Activated naive CD8-positive, alpha-beta T cell treated with anti-CD3 and anti-CD28 coated beads, Interleukin-2, amount 50 U/mL, for 16 hours (primary cell): Measurements from ENCODE around the gene ZFYVE26.

Experiments used
- DNase-seq: peaks from one replicate; pipeline ENCODE4 v3.0.0-alpha.2; 2020; ENCODE audit warnings: low read depth, low spot score

ZFYVE26 gene

DNA sequence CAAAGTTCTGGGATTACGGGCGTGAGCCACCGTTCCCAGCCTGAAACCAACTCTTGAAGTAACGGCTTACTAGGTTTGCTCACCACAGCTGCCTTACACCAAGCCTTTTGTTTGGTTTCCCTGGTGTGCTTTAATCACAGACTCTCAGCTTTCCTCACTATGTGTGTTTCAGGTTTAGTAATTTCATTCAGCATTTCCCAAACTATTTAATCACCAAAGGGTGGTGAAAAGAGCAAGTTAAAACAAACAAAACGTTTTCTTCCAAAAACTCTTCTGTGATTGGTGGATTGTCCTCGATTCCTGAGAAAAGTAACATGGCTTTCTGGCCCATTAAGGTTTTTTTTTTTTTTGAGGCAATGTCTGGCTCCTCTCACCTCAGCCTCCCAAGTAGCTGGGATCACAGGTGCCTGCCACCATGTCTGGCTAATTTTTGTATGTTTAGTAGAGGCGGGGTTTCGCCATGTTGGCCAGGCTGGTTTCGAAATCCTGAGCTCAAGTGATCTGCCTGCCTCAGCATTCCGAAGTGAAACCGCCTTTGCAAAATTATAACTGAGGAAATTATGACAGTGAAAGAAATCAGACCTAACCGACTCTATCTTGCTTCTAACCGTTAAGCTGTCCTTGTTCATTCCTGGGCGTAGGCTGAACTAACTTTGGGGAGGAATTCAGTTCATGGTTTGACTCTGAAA, 1.5 kb upstream of the ZFYVE26 start:
- DNase-seq: no peak

DNA sequence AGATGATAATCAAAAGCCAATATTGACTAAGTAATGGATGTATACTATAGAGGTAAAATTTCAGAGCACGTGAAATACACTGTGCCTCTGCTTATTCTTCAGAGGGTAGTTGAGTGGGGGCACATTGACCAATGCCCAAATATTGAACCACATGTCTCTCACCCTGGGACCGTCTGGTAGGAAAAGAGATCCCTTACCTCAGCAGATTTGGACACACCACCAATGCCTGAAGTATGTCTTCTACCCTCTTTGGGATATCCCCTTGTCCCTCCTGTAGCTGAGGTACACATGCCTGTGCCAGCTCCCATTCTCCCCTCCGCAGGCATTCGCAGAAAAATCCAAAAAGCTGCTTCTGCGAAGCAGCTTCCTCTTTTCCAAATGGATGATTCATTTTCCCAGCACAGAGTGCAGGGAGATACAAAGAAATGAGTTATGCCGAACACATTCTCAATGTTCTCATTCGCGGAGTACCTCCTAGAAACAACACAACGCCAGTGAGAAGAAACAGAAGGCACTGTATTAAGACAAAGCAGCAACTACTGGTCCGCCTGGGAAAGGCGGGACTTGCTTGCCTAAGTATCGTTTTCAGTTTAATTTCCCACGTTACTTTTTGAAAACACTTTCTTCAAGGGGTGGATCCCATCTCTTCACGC, 691 bp downstream of the ZFYVE26 start:
- no peak for DNase-seq

DNA sequence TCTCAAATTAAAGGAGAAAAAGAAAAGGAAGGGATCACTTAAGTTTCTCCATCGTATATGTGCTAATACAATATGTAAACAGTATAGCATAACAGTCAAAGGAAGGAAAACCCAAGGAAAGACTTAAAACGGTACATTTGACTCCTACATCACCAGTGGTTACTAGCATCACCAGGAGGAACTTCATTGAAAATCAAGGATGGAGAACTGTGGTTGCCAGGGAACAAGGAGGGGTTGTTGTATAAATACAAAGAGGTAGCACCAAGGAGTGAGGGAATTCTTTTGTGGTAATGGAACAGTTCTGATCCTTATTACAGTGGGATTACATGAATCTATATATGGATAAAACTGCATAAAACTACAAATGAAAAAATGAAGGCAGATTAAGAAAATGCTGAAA, 1.6 kb downstream of the ZFYVE26 start:
- DNase-seq: no peak

- no peak for DNase-seq
Observed at GRCh38 chr14:67806246-67806645, 10.1 kb downstream of the ZFYVE26 start.

GRCh38 chr14:67800743-67801142, 15.6 kb downstream of the ZFYVE26 start:
- DNase-seq: no peak

DNA sequence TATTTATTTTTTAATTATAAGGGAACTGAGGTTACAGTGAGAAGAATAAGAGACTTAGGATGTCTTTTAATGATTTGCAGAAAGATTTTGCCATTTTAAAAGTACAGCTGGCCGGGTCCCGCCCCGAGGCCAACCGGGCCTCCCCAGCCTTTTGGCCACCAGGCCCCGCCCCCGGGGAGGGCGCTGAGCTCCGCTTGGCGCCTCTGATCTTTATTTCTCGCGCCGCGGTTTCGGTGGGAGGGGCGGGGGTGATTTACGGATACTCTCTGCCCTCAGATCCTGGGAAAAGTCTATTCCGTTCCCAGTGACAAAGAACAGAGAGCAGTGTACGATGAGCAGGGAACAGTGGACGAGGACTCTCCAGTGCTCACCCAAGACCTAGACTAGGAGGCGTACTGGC, 17.7 kb downstream of the ZFYVE26 start:
- no peak for DNase-seq

GRCh38 chr14:67787673-67788072, 28.7 kb downstream of the ZFYVE26 start:
- DNase-seq: no peak

- no peak for DNase-seq
Observed at GRCh38 chr14:67785270-67786109, 30.9 kb downstream of the ZFYVE26 start.

- no peak for DNase-seq
Observed at GRCh38 chr14:67784244-67784823, 32.1 kb downstream of the ZFYVE26 start.

DNA sequence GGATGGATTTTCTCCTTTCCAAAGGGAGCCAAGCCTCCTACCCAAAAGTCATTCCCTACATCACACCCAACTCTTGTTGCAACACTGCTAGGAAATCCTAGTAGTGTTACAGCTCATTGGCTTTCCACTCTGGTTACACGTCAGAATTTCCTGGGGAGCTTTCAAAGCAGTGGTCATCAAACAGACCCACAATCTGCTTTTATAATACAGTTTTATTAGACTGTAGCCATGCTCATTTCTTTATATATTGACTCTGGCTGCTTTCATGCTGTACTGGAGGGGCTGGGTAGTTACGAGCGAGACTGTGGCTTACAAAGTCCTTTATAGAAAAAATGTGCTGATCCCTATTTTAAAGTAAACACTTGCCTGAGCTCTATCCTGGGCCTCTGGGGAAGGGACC, 34.3 kb downstream of the ZFYVE26 start:
- no peak for DNase-seq

- DNase-seq: no peak
Observed at GRCh38 chr14:67778792-67779191, 37.6 kb downstream of the ZFYVE26 start.

DNA sequence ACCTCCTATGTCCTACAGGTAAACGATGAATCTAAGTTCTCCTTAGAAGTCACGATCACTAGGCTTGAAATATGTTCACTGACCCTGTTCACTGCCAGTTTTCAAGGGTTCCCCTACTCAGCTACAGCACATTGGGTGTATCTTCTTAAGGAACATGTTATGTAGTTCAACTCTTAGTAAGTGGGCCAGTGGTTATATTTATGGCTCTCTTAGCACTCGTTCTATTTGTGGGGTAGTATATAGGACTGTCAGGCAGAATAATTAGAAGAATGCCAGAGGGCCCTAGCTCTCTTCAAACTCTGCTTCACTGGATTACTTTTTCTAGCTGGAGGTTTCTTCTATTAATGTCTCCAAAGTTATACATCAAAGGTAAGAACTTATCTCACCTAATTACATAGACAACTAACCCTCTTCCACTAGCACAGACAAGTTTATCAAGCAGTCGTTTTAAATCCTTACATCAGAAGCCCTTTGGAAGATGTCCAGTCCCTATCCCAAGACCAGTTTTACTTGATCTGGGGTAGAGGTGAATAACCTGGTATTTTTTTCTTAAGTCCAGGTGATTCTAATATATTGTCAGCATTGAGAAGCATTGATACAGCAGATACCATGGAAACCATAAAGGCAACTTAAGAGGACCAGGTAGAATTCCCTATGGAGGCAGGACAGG, 39.6 kb downstream of the ZFYVE26 start:
- DNase-seq: no peak

DNA sequence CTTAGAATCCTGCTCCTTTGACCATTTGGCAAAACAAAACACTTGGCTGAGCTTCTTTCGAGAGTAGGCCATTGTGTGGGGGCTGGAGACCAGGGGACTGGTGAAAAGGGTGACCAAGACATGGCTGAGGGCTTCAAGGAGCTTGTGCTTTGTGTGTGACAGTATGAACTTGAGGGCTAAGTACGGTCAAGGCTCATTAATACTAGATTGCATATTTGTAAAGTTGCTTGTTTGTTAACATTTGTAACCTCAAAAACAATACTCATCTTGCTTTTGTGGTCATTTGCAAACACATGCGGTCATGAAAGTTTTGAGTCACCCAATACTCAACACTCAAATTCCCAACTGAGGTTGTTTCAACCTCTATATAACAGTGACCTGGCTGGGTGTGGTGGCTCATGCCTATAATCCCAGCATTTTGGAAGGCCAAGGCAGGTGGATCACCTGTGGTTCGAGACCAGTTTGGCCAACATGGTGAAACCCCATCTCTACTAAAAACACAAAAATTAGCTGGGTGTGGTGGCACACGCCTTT, 42.5 kb downstream of the ZFYVE26 start:
- DNase-seq: no peak

GRCh38 chr14:67768219-67768618, 48.2 kb downstream of the ZFYVE26 start:
- no peak for DNase-seq

GRCh38 chr14:67766035-67766680, 50.2 kb downstream of the ZFYVE26 start:
- DNase-seq: no peak

DNA sequence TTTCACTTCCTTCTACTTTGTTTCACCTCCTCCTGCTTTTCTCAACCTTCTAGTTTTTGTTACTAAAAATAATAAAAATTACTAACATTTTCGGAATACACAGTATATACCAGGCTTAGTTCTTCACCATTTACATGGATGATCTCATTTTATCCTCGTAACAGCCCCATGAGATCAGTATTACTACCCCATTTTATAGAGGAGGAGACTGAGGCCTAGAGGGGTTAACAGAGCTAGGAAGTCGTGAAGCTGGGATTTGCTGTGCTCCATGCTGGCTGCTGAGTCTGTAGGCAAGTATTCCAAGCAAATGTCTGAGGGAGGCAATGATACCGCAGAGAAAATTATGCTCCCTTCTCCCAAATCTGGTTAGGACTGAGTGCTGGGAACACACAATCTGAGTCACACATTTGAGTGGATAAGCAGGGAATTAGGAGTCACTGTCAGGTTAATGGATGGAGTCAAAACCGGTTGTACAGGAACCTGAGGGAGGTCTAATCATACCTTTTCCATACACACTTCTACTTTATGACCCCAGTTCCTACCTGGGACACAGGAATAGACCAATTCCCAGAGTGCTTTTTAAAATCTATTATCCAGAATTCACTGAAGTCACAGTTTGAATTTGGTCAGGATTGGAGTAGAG, 51.1 kb downstream of the ZFYVE26 start:
- no peak for DNase-seq

- no peak for DNase-seq
Observed at GRCh38 chr14:67764496-67764895, 51.9 kb downstream of the ZFYVE26 start.

DNA sequence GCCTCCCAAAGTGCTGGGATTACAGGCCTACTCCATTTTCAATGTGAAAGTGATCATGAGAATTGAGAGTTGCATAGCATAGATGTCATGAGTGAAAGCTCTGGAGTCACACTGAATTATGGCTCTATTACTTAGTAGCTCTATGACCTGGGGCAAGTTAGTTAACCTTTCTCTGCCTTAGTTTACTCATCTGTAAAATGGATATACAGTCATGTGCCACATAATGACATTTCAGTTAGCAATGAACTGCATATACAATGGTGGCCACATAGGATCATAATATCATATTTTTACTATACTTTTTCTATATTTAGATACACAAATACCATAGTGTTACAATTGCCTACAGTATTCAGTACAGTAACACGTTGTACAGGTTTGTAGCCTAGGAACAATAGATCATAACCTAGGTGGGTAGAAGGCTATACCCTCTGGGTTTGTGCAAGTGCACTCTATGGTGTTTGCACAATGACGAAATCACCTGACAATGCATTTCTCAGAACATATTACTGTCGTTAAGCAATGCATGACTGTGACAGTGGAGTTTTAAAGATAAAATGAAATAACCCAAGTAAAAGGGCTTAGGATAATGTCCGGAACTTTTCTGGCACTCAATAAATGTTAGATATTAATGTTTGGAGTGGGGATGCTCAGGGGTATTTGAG, 53.1 kb downstream of the ZFYVE26 start:
- no peak for DNase-seq

DNA sequence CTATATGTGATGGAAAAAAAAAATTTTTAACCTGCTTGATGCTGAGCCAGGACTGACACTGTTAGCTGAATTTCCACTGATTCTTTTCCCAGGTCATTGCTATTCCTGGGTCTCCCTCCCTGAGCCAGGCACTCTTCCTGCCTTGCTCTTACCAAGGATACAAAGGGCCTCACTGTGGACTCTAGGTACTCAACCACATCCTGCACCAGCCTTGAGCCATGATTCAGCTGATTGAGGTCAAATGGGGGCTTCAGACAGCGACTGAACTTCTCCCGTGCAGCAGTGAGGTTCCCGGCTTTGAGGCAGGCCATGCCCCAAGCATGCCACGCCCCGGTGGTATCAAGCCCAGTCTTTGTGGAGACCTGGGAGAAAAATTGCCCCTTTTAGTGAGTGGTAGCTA, 54.3 kb downstream of the ZFYVE26 start:
- no peak for DNase-seq

DNA sequence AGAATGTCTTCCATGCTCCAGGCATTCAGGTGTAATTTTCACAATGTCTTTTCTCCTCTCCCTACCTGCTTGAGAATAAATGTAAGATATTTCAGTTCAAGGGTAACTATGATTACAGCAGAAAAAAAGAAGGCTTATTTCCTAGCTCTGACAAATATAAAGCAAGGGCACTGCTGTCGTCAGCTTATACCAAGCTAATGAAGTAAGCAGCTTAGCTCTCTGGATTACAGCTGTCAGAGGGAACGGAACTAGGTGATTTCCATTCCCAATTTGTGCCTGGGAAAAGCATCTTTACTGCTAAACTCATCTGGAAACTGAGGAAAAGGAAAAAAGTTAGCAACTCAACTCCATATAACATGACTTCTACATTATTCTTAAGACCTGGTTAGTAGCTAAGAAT, 56.5 kb downstream of the ZFYVE26 start:
- no peak for DNase-seq
